Activated CD8-positive, alpha-beta T cell treated with anti-CD3 and anti-CD28 coated beads, Interleukin-2, amount 10 ng/mL, durations not matched to agents 7 days and 5 days (primary cell): Measurements from ENCODE around the gene TDRD3. TPM values are rescaled to one million over a fixed set of nuclear protein-coding genes. Genes with fewer than 3 reads are reported as not detected.

Source experiments
- ATAC-seq: fragments of 150-1000 bp; cut with Tn5 transposase; one replicate; pipeline ENCODE4 v1.10.0; 2021; ENCODE audit warnings: moderate library complexity
- CTCF ChIA-PET: fragments of 350-600 bp; sonication (Branson Sonifier 250); formaldehyde crosslinking; loops from one replicate; lab custom pipeline; 2021; ENCODE audit warnings: antibody characterized with exemption; lab: Charles Lee
- POLR2A ChIA-PET: fragments of 350-600 bp; sonication (Branson Sonifier 250); formaldehyde crosslinking; loops from one replicate; lab custom pipeline; 2021; ENCODE audit warnings: antibody characterized with exemption; lab: Charles Lee
- DNase-seq: peaks from one replicate; pipeline ENCODE4 v3.0.0-alpha.2; 2020
- H3K27ac Mint-ChIP-seq: one replicate; pipeline ENCODE4 v1.8.0; 2021; ENCODE audit warnings: mild to moderate bottlenecking, mixed read lengths
- H3K27me3 Mint-ChIP-seq: one replicate; pipeline ENCODE4 v1.8.0; 2021; ENCODE audit warnings: low read depth, mixed read lengths
- H3K36me3 Mint-ChIP-seq: one replicate; pipeline ENCODE4 v1.8.0; 2021; ENCODE audit warnings: low read depth, mixed read lengths
- H3K4me1 Mint-ChIP-seq: one replicate; pipeline ENCODE4 v1.8.0; 2021; ENCODE audit warnings: low read depth, mixed read lengths
- H3K4me3 Mint-ChIP-seq: one replicate; pipeline ENCODE4 v1.8.0; 2021; ENCODE audit warnings: mild to moderate bottlenecking, mixed read lengths
- H3K9me3 Mint-ChIP-seq: one replicate; pipeline ENCODE4 v1.8.0; 2022; ENCODE audit warnings: mixed read lengths; ENCODE audit not compliant: insufficient read depth
- total RNA-seq, 2 experiments: library from RNA; stranded (reverse); gene quantifications; one replicate each; pipeline ENCODE4 v1.2.3, GENCODE V29; 2021

Gene TDRD3
- total RNA-seq, 2 experiments from 2014 or later, result 21.7 to 22.2 TPM

- Mint-ChIP-seq H3K27ac (no peak overlapping the region), H3K9me3 (peaks cover 3% of the 10 kb centered on the region), H3K36me3 (peaks cover 15% of the 10 kb centered on the region), H3K27me3 (no peaks in the 10 kb centered on the region), H3K4me1 (peaks cover 3% of the 10 kb centered on the region), H3K4me3 (no peak overlapping the region)
- ATAC-seq (no peak), DNase-seq (no peak)
- CTCF ChIA-PET, result no interaction called here
- POLR2A ChIA-PET, result no interaction called here
Measured at GRCh38 chr13:60418954-60419353, 21.9 kb downstream of the TDRD3 start.

- Mint-ChIP-seq H3K27ac (no peak overlapping the region), H3K9me3 (peaks cover under 1% of the 10 kb centered on the region)
- CTCF ChIA-PET, result interaction anchor here (1.8 kb wide), 1 partner anchor 28 kb away, joined by 6 read pairs; the partner anchor contains the start of gene TDRD3
Measured at GRCh38 chr13:60425332-60425731, 28.3 kb downstream of the TDRD3 start.

GRCh38 chr13:60426075-60426474, 29.1 kb downstream of the TDRD3 start:
- Mint-ChIP-seq H3K27me3 (no peaks in the 10 kb centered on the region), H3K9me3 (no peaks in the 10 kb centered on the region), H3K36me3 (no peaks in the 10 kb centered on the region), H3K27ac (no peak overlapping the region), H3K4me3 (no peak overlapping the region), H3K4me1 (peaks cover 15% of the 10 kb centered on the region)
- POLR2A ChIA-PET, result interaction anchor here (0.5 kb wide), 1 partner anchor 322 kb away, joined by 5 read pairs; no protein-coding TSS in a partner anchor
- no peak for ATAC-seq
- no peak for DNase-seq
- CTCF ChIA-PET, result interaction anchor here (0.6 to 1.8 kb wide), 2 partner anchors 22 to 29 kb away, joined by 3 to 6 read pairs; partner anchors contain the start of gene TDRD3

More at GRCh38 chr13:60425332-60425731, 28.3 kb downstream of the TDRD3 start:
- DNase-seq, result no peak
- H3K27me3 Mint-ChIP-seq, result no peaks in the 10 kb centered on the region
- H3K4me1 Mint-ChIP-seq, result peaks cover 15% of the 10 kb centered on the region
- ATAC-seq, result no peak
- peaks cover under 1% of the 10 kb centered on the region for H3K36me3 Mint-ChIP-seq
- POLR2A ChIA-PET, result no interaction called here
- no peak overlapping the region for H3K4me3 Mint-ChIP-seq

- no peak for DNase-seq
- H3K9me3 Mint-ChIP-seq, result no peaks in the 10 kb centered on the region
- H3K27ac Mint-ChIP-seq, result peak overlapping the region; percentile 46
- ChIA-PET POLR2A (interaction anchor here (1.6 kb wide), 1 partner anchor 31 kb away, joined by 6 read pairs; the partner anchor contains the start of gene TDRD3), CTCF (interaction anchor here (0.8 to 1.4 kb wide), 3 partner anchors 21 to 1034 kb away, joined by 3 to 6 read pairs (median 3); partner anchors contain the start of gene TDRD3)
- ATAC-seq, result peak; percentile 15
- H3K27me3 Mint-ChIP-seq, result no peaks in the 10 kb centered on the region
- H3K36me3 Mint-ChIP-seq, result no peaks in the 10 kb centered on the region
- H3K4me1 Mint-ChIP-seq, result peaks cover 16% of the 10 kb centered on the region
- H3K4me3 Mint-ChIP-seq, result no peak overlapping the region
Measured at GRCh38 chr13:60427285-60427684, 30.3 kb downstream of the TDRD3 start.

- Mint-ChIP-seq H3K36me3 (no peaks in the 10 kb centered on the region), H3K4me3 (no peak overlapping the region), H3K4me1 (peaks cover 16% of the 10 kb centered on the region), H3K27me3 (no peaks in the 10 kb centered on the region), H3K9me3 (no peaks in the 10 kb centered on the region), H3K27ac (no peak overlapping the region)
- ATAC-seq, result peak; percentile 73
- ChIA-PET POLR2A (interaction anchor here (1.0 kb wide), 1 partner anchor 34 kb away, joined by 3 read pairs; the partner anchor contains the start of gene TDRD3), CTCF (interaction anchor here (0.6 to 3.7 kb wide), 19 partner anchors 14 to 1113 kb away, joined by 3 to 15 read pairs (median 3); partner anchors contain the start of gene TDRD3)
- DNase-seq, result no peak
Measured at GRCh38 chr13:60431108-60431700, 34.2 kb downstream of the TDRD3 start.

- ChIA-PET CTCF (no interaction called here), POLR2A (no interaction called here)
- Mint-ChIP-seq H3K27me3 (no peaks in the 10 kb centered on the region), H3K4me3 (no peak overlapping the region), H3K27ac (no peak overlapping the region), H3K36me3 (no peaks in the 10 kb centered on the region), H3K4me1 (peaks cover 11% of the 10 kb centered on the region), H3K9me3 (no peaks in the 10 kb centered on the region)
- no peak for ATAC-seq
- no peak for DNase-seq
Measured at GRCh38 chr13:60433505-60433904, 36.5 kb downstream of the TDRD3 start.

- H3K27ac Mint-ChIP-seq, result no peak overlapping the region
- no peaks in the 10 kb centered on the region for H3K27me3 Mint-ChIP-seq
- ChIA-PET CTCF (interaction anchor here (0.7 kb wide), 1 partner anchor 577 kb away, joined by 3 read pairs; no protein-coding TSS in a partner anchor), POLR2A (no interaction called here)
- H3K4me3 Mint-ChIP-seq, result no peak overlapping the region
- no peaks in the 10 kb centered on the region for H3K36me3 Mint-ChIP-seq
- peaks cover 11% of the 10 kb centered on the region for H3K4me1 Mint-ChIP-seq
- no peaks in the 10 kb centered on the region for H3K9me3 Mint-ChIP-seq
- no peak for ATAC-seq
- no peak for DNase-seq
Measured at GRCh38 chr13:60435762-60436374, 38.8 kb downstream of the TDRD3 start.

- ChIA-PET CTCF (interaction anchor here (1.2 kb wide), 1 partner anchor 9 kb away, joined by 7 read pairs; no protein-coding TSS in a partner anchor), POLR2A (no interaction called here)
- H3K36me3 Mint-ChIP-seq, result no peaks in the 10 kb centered on the region
- no peak overlapping the region for H3K4me3 Mint-ChIP-seq
- DNase-seq, result no peak
- H3K27me3 Mint-ChIP-seq, result no peaks in the 10 kb centered on the region
- ATAC-seq, result no peak
- H3K4me1 Mint-ChIP-seq, result peaks cover 9% of the 10 kb centered on the region
- no peaks in the 10 kb centered on the region for H3K9me3 Mint-ChIP-seq
- no peak overlapping the region for H3K27ac Mint-ChIP-seq
Measured at GRCh38 chr13:60439201-60439600, 42.2 kb downstream of the TDRD3 start.

GRCh38 chr13:60441761-60442160, 44.7 kb downstream of the TDRD3 start:
- CTCF ChIA-PET, result interaction anchor here (1.3 to 2.2 kb wide), 2 partner anchors 13 to 45 kb away, joined by 3 to 6 read pairs; partner anchors contain the start of gene TDRD3

GRCh38 chr13:60448907-60449510, 52.0 kb downstream of the TDRD3 start:
- ATAC-seq, result no peak
- peak; percentile 39 for DNase-seq
- no peaks in the 10 kb centered on the region for H3K36me3 Mint-ChIP-seq

More at GRCh38 chr13:60441761-60442160, 44.7 kb downstream of the TDRD3 start:
- no peak overlapping the region for H3K4me3 Mint-ChIP-seq
- DNase-seq, result no peak
- H3K27ac Mint-ChIP-seq, result no peak overlapping the region
- H3K9me3 Mint-ChIP-seq, result no peaks in the 10 kb centered on the region
- POLR2A ChIA-PET, result no interaction called here
- no peaks in the 10 kb centered on the region for H3K27me3 Mint-ChIP-seq
- no peaks in the 10 kb centered on the region for H3K4me1 Mint-ChIP-seq
- ATAC-seq, result no peak
- no peaks in the 10 kb centered on the region for H3K36me3 Mint-ChIP-seq

GRCh38 chr13:60453490-60453889, 56.5 kb downstream of the TDRD3 start:
- no peak for DNase-seq
- Mint-ChIP-seq H3K4me3 (no peak overlapping the region), H3K9me3 (no peaks in the 10 kb centered on the region), H3K4me1 (no peaks in the 10 kb centered on the region), H3K36me3 (no peaks in the 10 kb centered on the region), H3K27ac (no peak overlapping the region), H3K27me3 (no peaks in the 10 kb centered on the region)
- ChIA-PET POLR2A (interaction anchor here (0.7 kb wide), 1 partner anchor 475 kb away, joined by 5 read pairs; no protein-coding TSS in a partner anchor), CTCF (interaction anchor here (1.3 kb wide), 1 partner anchor 56 kb away, joined by 3 read pairs; the partner anchor contains the start of gene TDRD3)
- ATAC-seq, result no peak

More at GRCh38 chr13:60448907-60449510, 52.0 kb downstream of the TDRD3 start:
- Mint-ChIP-seq H3K4me1 (no peaks in the 10 kb centered on the region), H3K9me3 (no peaks in the 10 kb centered on the region), H3K27ac (no peak overlapping the region), H3K4me3 (no peak overlapping the region), H3K27me3 (no peaks in the 10 kb centered on the region)
- POLR2A ChIA-PET, result no interaction called here
- CTCF ChIA-PET, result interaction anchor here (0.8 to 1.3 kb wide), 7 partner anchors 10 to 628 kb away, joined by 3 to 7 read pairs (median 3); no protein-coding TSS in a partner anchor
